ENCODE measurements around the gene HMGN4. TPM values are rescaled to one million over a fixed set of nuclear protein-coding genes. Genes with fewer than 3 reads are reported as not detected.

The HMGN4 gene
- total RNA-seq, 1 experiment from 2014 or later: 73.8 TPM

GRCh38 chr6:26554697-26555504 lies 16.7 kb downstream of the HMGN4 start:
- TF ChIP-seq YY1 (IDR thresholded peaks at IDR 0.05; ENCODE audit: extremely low read depth, insufficient replicate concordance, low read depth, low read length) (no peak), EZH2phosphoT487 (IDR thresholded peaks at IDR 0.05; ENCODE audit: borderline replicate concordance) (no peak), CBX3 (IDR thresholded peaks at IDR 0.05; ENCODE audit: low read depth) (0 out of 2 replicates have a peak, but pooled peaks have one; percentile 50), ATF3 (IDR thresholded peaks at IDR 0.05) (peak; percentile 90), SP1 (IDR thresholded peaks at IDR 0.05; ENCODE audit: low read depth) (0 out of 2 replicates have a peak, but pooled peaks have one; percentile 6), RAD21 (IDR thresholded peaks at IDR 0.05; ENCODE audit: low read depth) (0 out of 2 replicates have a peak, but pooled peaks have one; percentile 2)
- no TSS peak for BruUV-seq (replicated peaks)
- Histone ChIP-seq H4K20me1 (ENCODE audit: insufficient read depth) (no peaks in the 10 kb centered on the region), H2AFZ (ENCODE audit: low read depth, low read length, poor library complexity, severe bottlenecking) (peak overlapping the region; percentile 73), H3K4me1 (ENCODE audit: control insufficient read depth in 1 of 2, insufficient read depth in 2 of 2, low read length in 2 of 2) (peaks cover 14 to 45% of the 10 kb centered on the region in 2 experiments), H3K9me2 (ENCODE audit: insufficient read depth) (no peaks in the 10 kb centered on the region), H3K4me2 (ENCODE audit: low read length) (peak overlapping the region; percentile 75), H3K27me3 (ENCODE audit: insufficient read depth, low read length) (no peaks in the 10 kb centered on the region), H3K27ac (ENCODE audit: low read depth, low read length) (peak overlapping the region; percentile 21; the same call in 1 of the 2 replicates), H3K9me3 (ENCODE audit: control insufficient read depth in 1 of 2, insufficient read depth in 1 of 2, low read depth in 1 of 2, low read length in 2 of 2) (no peaks in the 10 kb centered on the region), H3K79me2 (ENCODE audit: insufficient read depth, low read length) (no peaks in the 10 kb centered on the region), H3K36me3 (ENCODE audit: control insufficient read depth in 1 of 2, insufficient read depth in 2 of 2, low read length in 2 of 2) (no peaks in the 10 kb centered on the region), H3K4me3 (replicated peaks in 1 of 2; ENCODE audit: low read depth in 1 of 2, low read length in 2 of 2) (peak overlapping the region; percentile 19 to 44), H3K9ac (ENCODE audit: low read length) (peak overlapping the region; percentile 19; the same call in 1 of the 2 replicates)
- intact Hi-C loops (cut with micrococcal nuclease): loop anchor here (5.0 kb wide), 3 partner anchors 213 to 243 kb away; no protein-coding TSS in a partner anchor
- RAD21 ChIA-PET (ENCODE audit: low non-redundant PET in 1 of 2, low total read pairs in 2 of 2, uncharacterized antibody in 2 of 2, unreplicated experiment in 2 of 2): no interaction called here
- no peak for DNase-seq (ENCODE audit: low read depth, low spot score)
- CTCF ChIA-PET: interaction anchor here (1.7 to 1.8 kb wide), 2 partner anchors 40 to 213 kb away, joined by 7 to 11 read pairs; no protein-coding TSS in a partner anchor
- POLR2A ChIA-PET: interaction anchor here (0.7 to 2.4 kb wide), 5 partner anchors 9 to 224 kb away, joined by 3 to 6 read pairs (median 3); partner anchors contain the start of gene HMGN4
- peak; percentile 39 for ATAC-seq

Measured in HCT116 (cell line).